Measurements from ENCODE around the gene MARCHF10.

DNA sequence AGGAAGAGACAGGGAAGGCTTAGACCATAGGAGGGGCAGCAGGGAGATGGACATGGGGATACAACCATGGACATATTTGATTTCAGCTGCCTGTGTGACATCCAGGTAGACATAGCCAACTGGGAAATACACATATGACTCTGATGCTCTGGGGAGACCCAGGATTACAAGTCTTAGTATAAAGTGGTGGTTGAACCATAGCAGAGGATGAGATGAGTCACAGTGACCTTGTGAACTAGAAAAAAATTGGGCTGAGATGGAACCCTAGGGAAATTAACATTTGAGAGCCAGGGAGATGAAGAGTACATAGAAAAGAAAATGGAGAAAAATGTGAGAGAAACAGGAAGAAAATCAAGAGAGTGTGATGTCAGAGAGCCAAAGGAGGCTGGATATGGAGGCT is 10.2 kb downstream of the MARCHF10 start:
- TF ChIP-seq, protein P1, sequence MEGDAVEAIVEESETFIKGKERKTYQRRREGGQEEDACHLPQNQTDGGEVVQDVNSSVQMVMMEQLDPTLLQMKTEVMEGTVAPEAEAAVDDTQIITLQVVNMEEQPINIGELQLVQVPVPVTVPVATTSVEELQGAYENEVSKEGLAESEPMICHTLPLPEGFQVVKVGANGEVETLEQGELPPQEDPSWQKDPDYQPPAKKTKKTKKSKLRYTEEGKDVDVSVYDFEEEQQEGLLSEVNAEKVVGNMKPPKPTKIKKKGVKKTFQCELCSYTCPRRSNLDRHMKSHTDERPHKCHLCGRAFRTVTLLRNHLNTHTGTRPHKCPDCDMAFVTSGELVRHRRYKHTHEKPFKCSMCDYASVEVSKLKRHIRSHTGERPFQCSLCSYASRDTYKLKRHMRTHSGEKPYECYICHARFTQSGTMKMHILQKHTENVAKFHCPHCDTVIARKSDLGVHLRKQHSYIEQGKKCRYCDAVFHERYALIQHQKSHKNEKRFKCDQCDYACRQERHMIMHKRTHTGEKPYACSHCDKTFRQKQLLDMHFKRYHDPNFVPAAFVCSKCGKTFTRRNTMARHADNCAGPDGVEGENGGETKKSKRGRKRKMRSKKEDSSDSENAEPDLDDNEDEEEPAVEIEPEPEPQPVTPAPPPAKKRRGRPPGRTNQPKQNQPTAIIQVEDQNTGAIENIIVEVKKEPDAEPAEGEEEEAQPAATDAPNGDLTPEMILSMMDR (IDR thresholded peaks at IDR 0.05): no peak
- TF ChIP-seq POLR2AphosphoS5 (IDR thresholded peaks at IDR 0.05): no peak
